ENCODE measurements around the gene SALL3.

DNA sequence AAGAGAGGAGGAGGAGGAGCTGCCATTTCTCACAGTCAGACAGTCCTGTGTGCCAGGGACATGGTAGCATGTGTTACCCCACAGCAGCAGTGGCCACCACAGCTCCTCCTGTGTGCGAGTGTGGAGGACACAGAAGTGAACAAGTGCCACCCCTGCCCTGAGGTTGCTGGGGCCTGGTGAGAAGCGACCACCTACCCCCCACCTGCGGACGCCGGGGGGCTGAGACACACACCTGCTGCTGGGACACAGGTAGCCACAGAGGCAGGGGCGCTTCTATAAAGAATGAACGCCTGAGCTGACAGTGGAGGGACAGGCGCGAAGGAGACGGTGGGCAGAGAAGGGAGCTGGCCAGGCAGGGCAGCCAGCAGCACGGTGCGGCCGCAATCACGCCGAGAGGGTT lies 32.3 kb upstream of the SALL3 start:
- TF ChIP-seq CTCF (IDR thresholded peaks at IDR 0.05; ENCODE audit: poor library complexity), result no peak
- TF ChIP-seq EZH2 (IDR thresholded peaks at IDR 0.05; ENCODE audit: borderline replicate concordance), result no peak
